Stimulated activated CD8-positive, alpha-beta memory T cell treated with anti-CD3 and anti-CD28 coated beads, Interleukin-12 subunit alpha, Interleukin-12 subunit beta, amount 100 ng/mL, for 4 hours (primary cell): Measurements from ENCODE around the gene RPL32.
"Not testable (repeated sequence)": the region's sequence is repeated elsewhere in the genome, so short reads cannot be mapped to it uniquely, and the experiment has no call there.

Experiments used
- DNase-seq: peaks from one replicate; pipeline ENCODE4 v3.0.0-alpha.2; 2020; ENCODE audit warnings: low read depth

RPL32 gene

GRCh38 chr3:12808587-12808986, 32.8 kb downstream of the RPL32 start:
- DNase-seq = no peak

GRCh38 chr3:12807601-12808359, 33.6 kb downstream of the RPL32 start:
- DNase-seq = no peak

- DNase-seq = no peak
These were observed 34.3 kb downstream of the RPL32 start for GRCh38 chr3:12807066-12807465.

GRCh38 chr3:12803371-12803770, 38.0 kb downstream of the RPL32 start:
- DNase-seq = no peak

GRCh38 chr3:12799525-12800440, 41.6 kb downstream of the RPL32 start:
- DNase-seq = no peak

- DNase-seq = no peak
These were observed 42.7 kb downstream of the RPL32 start for GRCh38 chr3:12798559-12799179.

GRCh38 chr3:12797892-12798558, 43.3 kb downstream of the RPL32 start:
- DNase-seq = no peak

GRCh38 chr3:12797124-12797891, 44.1 kb downstream of the RPL32 start:
- DNase-seq = no peak

GRCh38 chr3:12796171-12797123, 44.9 kb downstream of the RPL32 start, which contains the start of gene CAND2:
Gene CAND2, plus strand, starts transcription at chr3:12796680. Its CDS starts 41 bp downstream, at chr3:12796721.
- no peak for DNase-seq

GRCh38 chr3:12793701-12794100, 47.7 kb downstream of the RPL32 start:
- no peak for DNase-seq

GRCh38 chr3:12791430-12791829, 49.9 kb downstream of the RPL32 start:
- no peak for DNase-seq

GRCh38 chr3:12787967-12788690, 53.2 kb downstream of the RPL32 start:
- not testable (repeated sequence) for DNase-seq

GRCh38 chr3:12787346-12787745, 54.0 kb downstream of the RPL32 start:
- DNase-seq = peak; percentile 40

GRCh38 chr3:12785096-12785495, 56.3 kb downstream of the RPL32 start:
- no peak for DNase-seq
